WERI-Rb-1 (cell line): ENCODE results near the gene RBPJ.

ENCODE experiments used
- DNase-seq: peaks from one replicate; pipeline ENCODE4 v3.0.0-alpha.2; 2020
- H3K27ac ChIP-seq: fragments of 250-450 bp; sonication (Bioruptor Pico); 2 replicates; pipeline ENCODE4 v1.5.1; 2020; ENCODE audit warnings: mild to moderate bottlenecking, moderate library complexity
- H3K27me3 ChIP-seq: fragments of 250-450 bp; sonication (Bioruptor Pico); 2 replicates; pipeline ENCODE4 v1.5.1; 2021; ENCODE audit warnings: mild to moderate bottlenecking, low read depth, moderate library complexity; ENCODE audit not compliant: insufficient read depth, severe bottlenecking
- H3K36me3 ChIP-seq: fragments of 250-450 bp; sonication (Bioruptor Pico); 2 replicates; pipeline ENCODE4 v1.5.1; 2020; ENCODE audit warnings: mild to moderate bottlenecking, moderate library complexity
- H3K4me3 ChIP-seq: 2 replicates; pipeline ENCODE4 v1.5.1; 2011; ENCODE audit warnings: low read depth, mild to moderate bottlenecking, control low read depth, low read length
- H3K9me3 ChIP-seq: fragments of 250-450 bp; sonication (Bioruptor Pico); 2 replicates; pipeline ENCODE4 v1.5.1; 2021; ENCODE audit warnings: mild to moderate bottlenecking, moderate library complexity; ENCODE audit not compliant: severe bottlenecking
- TF ChIP-seq, protein P1 (sequence below): IDR thresholded peaks from 2 replicates; pipeline ENCODE4 v1.5.1; 2011; ENCODE audit warnings: low read depth, mild to moderate bottlenecking, control low read depth, inconsistent platforms, low read length

RBPJ gene

GRCh38 chr4:26468977-26469376, 148.2 kb downstream of the RBPJ start:
- Histone ChIP-seq H3K36me3 (no peaks in the 10 kb centered on the region), H3K27ac (no peak overlapping the region), H3K9me3 (peaks cover 6% of the 10 kb centered on the region), H3K27me3 (no peaks in the 10 kb centered on the region), H3K4me3 (no peak overlapping the region)
- TF ChIP-seq, protein P1, sequence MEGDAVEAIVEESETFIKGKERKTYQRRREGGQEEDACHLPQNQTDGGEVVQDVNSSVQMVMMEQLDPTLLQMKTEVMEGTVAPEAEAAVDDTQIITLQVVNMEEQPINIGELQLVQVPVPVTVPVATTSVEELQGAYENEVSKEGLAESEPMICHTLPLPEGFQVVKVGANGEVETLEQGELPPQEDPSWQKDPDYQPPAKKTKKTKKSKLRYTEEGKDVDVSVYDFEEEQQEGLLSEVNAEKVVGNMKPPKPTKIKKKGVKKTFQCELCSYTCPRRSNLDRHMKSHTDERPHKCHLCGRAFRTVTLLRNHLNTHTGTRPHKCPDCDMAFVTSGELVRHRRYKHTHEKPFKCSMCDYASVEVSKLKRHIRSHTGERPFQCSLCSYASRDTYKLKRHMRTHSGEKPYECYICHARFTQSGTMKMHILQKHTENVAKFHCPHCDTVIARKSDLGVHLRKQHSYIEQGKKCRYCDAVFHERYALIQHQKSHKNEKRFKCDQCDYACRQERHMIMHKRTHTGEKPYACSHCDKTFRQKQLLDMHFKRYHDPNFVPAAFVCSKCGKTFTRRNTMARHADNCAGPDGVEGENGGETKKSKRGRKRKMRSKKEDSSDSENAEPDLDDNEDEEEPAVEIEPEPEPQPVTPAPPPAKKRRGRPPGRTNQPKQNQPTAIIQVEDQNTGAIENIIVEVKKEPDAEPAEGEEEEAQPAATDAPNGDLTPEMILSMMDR: no peak
- DNase-seq: no peak

GRCh38 chr4:26471890-26472289, 151.1 kb downstream of the RBPJ start:
- Histone ChIP-seq H3K4me3 (no peak overlapping the region), H3K27ac (no peak overlapping the region), H3K27me3 (no peaks in the 10 kb centered on the region), H3K36me3 (no peaks in the 10 kb centered on the region), H3K9me3 (peaks cover 6% of the 10 kb centered on the region)
- TF ChIP-seq, protein P1: no peak
- no peak for DNase-seq

DNA sequence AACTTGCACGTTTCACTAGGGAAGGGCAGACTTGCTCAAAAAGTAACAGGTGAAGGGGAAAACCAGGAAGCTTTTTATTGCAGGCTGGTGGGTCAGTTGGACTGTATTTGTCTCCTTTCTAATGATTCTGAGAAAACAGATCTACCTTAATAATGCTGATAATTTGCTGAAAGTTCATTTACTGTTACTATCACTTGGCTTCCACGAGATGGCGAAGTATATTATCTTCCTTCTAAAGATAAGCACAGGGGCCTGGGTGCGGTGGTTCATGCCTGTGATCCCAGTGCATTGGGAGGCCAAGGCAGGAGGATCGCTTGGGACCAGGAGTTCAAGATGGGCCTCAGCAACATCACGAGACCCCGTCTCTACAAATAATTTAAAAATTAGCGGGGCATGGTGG, 153.1 kb downstream of the RBPJ start:
- TF ChIP-seq, protein P1: no peak
- Histone ChIP-seq H3K27me3 (no peaks in the 10 kb centered on the region), H3K36me3 (no peaks in the 10 kb centered on the region), H3K4me3 (no peak overlapping the region), H3K27ac (no peak overlapping the region), H3K9me3 (peaks cover 6% of the 10 kb centered on the region)
- DNase-seq: no peak

DNA sequence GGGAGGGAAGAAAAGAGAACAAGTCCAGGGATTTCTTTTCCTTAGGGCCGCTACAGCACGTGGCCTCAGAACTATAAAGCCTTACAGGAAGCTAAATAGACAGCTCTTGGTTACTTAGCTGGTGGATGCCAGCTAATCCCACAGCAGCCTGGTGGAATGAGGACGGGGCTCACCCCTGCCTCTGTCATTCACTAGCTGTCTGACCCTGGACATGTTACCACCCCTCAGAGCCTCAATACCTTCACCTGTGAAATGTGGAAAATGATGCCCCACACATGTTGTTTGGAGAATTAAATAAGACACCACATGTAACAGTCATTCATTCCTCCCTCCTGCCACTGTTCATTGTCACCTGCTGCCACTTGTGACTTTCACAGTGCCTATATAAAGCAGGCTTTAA, 153.7 kb downstream of the RBPJ start:
- Histone ChIP-seq H3K9me3 (peaks cover 6% of the 10 kb centered on the region), H3K27ac (no peak overlapping the region), H3K36me3 (no peaks in the 10 kb centered on the region), H3K4me3 (no peak overlapping the region), H3K27me3 (no peaks in the 10 kb centered on the region)
- DNase-seq: no peak
- TF ChIP-seq, protein P1: no peak

- no peaks in the 10 kb centered on the region for H3K27me3 ChIP-seq
- TF ChIP-seq, protein P1: no peak
- H3K27ac ChIP-seq: no peak overlapping the region
- no peaks in the 10 kb centered on the region for H3K36me3 ChIP-seq
- H3K9me3 ChIP-seq: peaks cover 6% of the 10 kb centered on the region
- no peak overlapping the region for H3K4me3 ChIP-seq
- DNase-seq: no peak
Measured at GRCh38 chr4:26475716-26476115, 154.9 kb downstream of the RBPJ start.

DNA sequence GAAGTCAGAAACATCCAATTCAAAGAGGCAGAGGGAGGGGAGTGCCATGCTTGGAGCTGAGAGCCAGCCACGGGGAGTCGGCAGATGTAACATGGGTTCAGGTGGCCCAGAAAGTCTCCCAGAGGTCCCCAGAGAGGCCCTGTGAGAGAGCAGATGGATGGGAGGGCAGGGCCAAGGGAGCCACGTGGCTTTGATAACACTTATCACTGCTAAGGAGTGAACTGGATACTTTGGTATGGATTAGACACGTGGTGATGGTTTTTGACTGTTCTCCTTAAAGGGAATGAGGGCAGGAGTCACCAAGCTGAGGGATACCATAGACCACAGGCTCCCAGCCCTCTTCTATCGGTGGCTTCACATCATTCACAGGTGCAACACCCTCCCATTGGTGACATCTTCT, 155.7 kb downstream of the RBPJ start:
- no peaks in the 10 kb centered on the region for H3K27me3 ChIP-seq
- H3K36me3 ChIP-seq: no peaks in the 10 kb centered on the region
- H3K27ac ChIP-seq: no peak overlapping the region
- no peak for DNase-seq
- peaks cover 6% of the 10 kb centered on the region for H3K9me3 ChIP-seq
- no peak overlapping the region for H3K4me3 ChIP-seq
- TF ChIP-seq, protein P1: no peak
